SK-N-MC (cell line): ENCODE results near the gene VSIG10L2.

Experiments used
- DNase-seq: peaks from one replicate; pipeline ENCODE4 v3.0.0-alpha.2; 2011; ENCODE audit warnings: low read depth, low spot score
- H3K27ac ChIP-seq: fragments of 200-600 bp; sonication (generic); 2 replicates; pipeline ENCODE4 v1.5.1; 2016; ENCODE audit warnings: mixed run types
- H3K36me3 ChIP-seq: fragments of 200-600 bp; sonication (generic); 2 replicates; pipeline ENCODE4 v1.6.1; 2017; ENCODE audit warnings: antibody characterized with exemption, low read length, mixed read lengths; ENCODE audit not compliant: insufficient read depth
- H3K4me3 ChIP-seq: fragments of 200-600 bp; sonication (generic); 2 replicates; pipeline ENCODE4 v1.5.1; 2016
- H3K9ac ChIP-seq: fragments of 200-600 bp; sonication (generic); 2 replicates; pipeline ENCODE4 v1.8.0; 2017; ENCODE audit warnings: mixed run types, mixed read lengths; ENCODE audit not compliant: insufficient read length
- H3K9me3 ChIP-seq: fragments of 200-600 bp; sonication (generic); 2 replicates; pipeline ENCODE4 v1.6.1; 2017; ENCODE audit warnings: low read depth, mild to moderate bottlenecking, antibody characterized with exemption, low read length, moderate library complexity, mixed read lengths
- EZH2 ChIP-seq: fragments of 200-600 bp; sonication (generic); IDR thresholded peaks from one replicate; pipeline ENCODE4 v1.6.1; 2017; ENCODE audit warnings: antibody characterized with exemption
- FOXP2 ChIP-seq: optimal IDR thresholded peaks from 2 replicates; pipeline ENCODE3; 2011; ENCODE audit warnings: mild to moderate bottlenecking, moderate library complexity; ENCODE audit not compliant: insufficient read depth; ENCODE audit errors: extremely low read length, control extremely low read depth
- POLR2AphosphoS5 ChIP-seq: IDR thresholded peaks from 2 replicates; pipeline ENCODE4 v1.6.1; 2012; ENCODE audit warnings: mild to moderate bottlenecking, low read depth, low read length, borderline replicate concordance

Gene VSIG10L2

GRCh38 chr11:125916683-125917347 lies 29.0 kb upstream of the VSIG10L2 start:
- DNase-seq: no peak
- no peak overlapping the region for H3K4me3 ChIP-seq
- H3K9me3 ChIP-seq: no peaks in the 10 kb centered on the region

DNA sequence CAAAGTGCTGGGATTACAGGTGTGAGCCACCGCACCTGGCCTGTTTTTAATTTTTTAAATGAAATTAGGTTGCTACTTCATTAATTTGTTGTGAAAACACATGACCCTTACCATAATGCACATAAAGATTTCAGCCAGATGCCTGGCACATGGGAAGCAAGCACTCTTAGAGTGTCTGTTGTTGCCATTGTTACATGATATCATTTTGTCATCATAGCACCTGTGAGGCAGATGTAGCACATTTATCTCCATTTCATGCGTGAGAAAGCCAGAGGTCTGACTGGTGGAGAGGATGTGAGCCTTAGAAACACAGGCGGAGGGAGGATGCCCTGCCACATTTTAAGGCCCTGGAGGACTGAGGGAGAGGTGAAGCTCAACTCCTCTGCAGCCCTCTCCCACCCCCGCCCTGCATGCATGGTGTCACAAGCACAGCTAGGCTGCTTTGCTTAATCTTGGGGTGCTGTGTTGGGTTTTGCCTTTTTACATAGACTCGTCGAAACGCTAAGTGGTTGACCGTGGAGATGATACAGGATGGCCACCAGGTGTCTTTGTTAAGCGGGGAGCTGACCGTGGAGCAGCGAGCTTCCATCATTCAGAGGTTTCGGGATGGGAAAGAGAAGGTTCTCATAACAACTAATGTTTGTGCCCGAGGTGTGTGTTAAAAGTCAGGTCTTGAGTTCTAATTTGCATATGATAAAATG lies 27.6 kb upstream of the VSIG10L2 start:
- Histone ChIP-seq H3K4me3 (no peak overlapping the region), H3K9ac (no peak overlapping the region), H3K27ac (no peak overlapping the region), H3K9me3 (no peaks in the 10 kb centered on the region), H3K36me3 (no peaks in the 10 kb centered on the region)
- TF ChIP-seq POLR2AphosphoS5 (no peak), FOXP2 (no peak), EZH2 (no peak)
- no peak for DNase-seq

More at GRCh38 chr11:125916683-125917347, 29.0 kb upstream of the VSIG10L2 start:
- no peak for TF ChIP-seq POLR2AphosphoS5
- no peak for TF ChIP-seq EZH2
- TF ChIP-seq FOXP2: no peak
- H3K9ac ChIP-seq: no peak overlapping the region
- no peak overlapping the region for H3K27ac ChIP-seq
- H3K36me3 ChIP-seq: no peaks in the 10 kb centered on the region

GRCh38 chr11:125921042-125921441 lies 24.8 kb upstream of the VSIG10L2 start:
- H3K9me3 ChIP-seq: no peaks in the 10 kb centered on the region
- TF ChIP-seq POLR2AphosphoS5 (no peak), EZH2 (no peak), FOXP2 (no peak)
- H3K27ac ChIP-seq: no peak overlapping the region
- no peak overlapping the region for H3K4me3 ChIP-seq
- H3K36me3 ChIP-seq: no peaks in the 10 kb centered on the region
- no peak overlapping the region for H3K9ac ChIP-seq
- DNase-seq: no peak

DNA sequence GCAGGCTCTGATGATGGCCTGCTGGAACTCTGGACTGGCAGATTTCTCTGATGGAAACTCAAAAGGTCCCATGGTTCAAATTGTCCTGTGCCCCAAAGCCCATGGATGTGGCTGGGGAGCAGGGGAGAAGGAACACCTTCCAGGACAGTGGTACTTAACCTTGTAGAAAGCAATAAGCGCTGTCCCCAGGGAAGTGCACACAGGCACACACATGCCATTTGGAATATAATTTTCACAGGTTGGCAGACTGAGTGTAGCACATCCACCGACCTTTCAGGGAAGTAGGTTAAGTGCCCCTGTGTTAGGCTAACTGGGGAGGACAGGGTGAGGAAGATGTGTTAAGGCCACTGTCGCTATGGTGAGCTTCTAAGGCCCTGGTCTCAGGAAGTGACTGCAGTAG lies 23.7 kb upstream of the VSIG10L2 start:
- H3K9ac ChIP-seq: no peak overlapping the region
- H3K4me3 ChIP-seq: no peak overlapping the region
- no peaks in the 10 kb centered on the region for H3K9me3 ChIP-seq
- no peak overlapping the region for H3K27ac ChIP-seq
- no peak for DNase-seq
- no peaks in the 10 kb centered on the region for H3K36me3 ChIP-seq
- no peak for TF ChIP-seq FOXP2
- no peak for TF ChIP-seq POLR2AphosphoS5
- TF ChIP-seq EZH2: no peak

DNA sequence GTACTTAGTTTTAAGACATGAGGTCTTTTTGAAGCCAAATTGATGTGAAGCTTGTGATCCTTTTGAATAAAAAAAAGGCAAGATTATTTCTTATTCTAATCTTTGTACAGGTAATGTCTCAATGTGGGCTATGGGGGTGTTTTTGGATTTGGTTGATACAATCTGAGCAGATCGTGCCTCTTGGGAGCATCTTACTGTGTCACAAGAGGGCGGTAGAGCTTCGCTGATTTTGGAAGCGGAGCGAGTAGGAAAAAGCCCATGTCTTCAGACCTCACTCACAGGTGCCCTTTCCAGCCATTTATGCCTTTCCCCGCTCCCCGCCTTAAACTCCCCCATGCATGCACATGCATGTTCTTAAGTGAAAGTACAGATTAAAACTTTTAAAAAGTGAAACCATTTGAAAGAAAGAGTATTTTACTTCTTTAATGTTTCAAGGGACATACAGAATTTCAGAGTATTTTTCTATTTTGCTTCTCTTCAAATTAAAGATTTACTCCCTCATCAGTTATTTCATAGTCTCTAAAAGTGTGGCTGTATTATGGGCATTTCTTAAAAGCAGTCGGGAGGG lies 22.7 kb upstream of the VSIG10L2 start:
- Histone ChIP-seq H3K9me3 (no peaks in the 10 kb centered on the region), H3K27ac (no peak overlapping the region), H3K36me3 (no peaks in the 10 kb centered on the region), H3K9ac (no peak overlapping the region), H3K4me3 (no peak overlapping the region)
- TF ChIP-seq EZH2 (no peak), POLR2AphosphoS5 (no peak), FOXP2 (no peak)
- DNase-seq: no peak

- Histone ChIP-seq H3K9ac (no peak overlapping the region), H3K36me3 (no peaks in the 10 kb centered on the region), H3K27ac (no peak overlapping the region), H3K9me3 (no peaks in the 10 kb centered on the region), H3K4me3 (no peak overlapping the region)
- TF ChIP-seq EZH2 (no peak), POLR2AphosphoS5 (no peak), FOXP2 (no peak)
- DNase-seq: no peak
These were observed 22.2 kb upstream of the VSIG10L2 start for GRCh38 chr11:125923633-125924032.

- no peak for DNase-seq
- TF ChIP-seq FOXP2: no peak
- no peak for TF ChIP-seq POLR2AphosphoS5
- TF ChIP-seq EZH2: no peak
- H3K36me3 ChIP-seq: no peaks in the 10 kb centered on the region
- no peak overlapping the region for H3K27ac ChIP-seq
- no peak overlapping the region for H3K9ac ChIP-seq
- no peaks in the 10 kb centered on the region for H3K9me3 ChIP-seq
- H3K4me3 ChIP-seq: no peak overlapping the region
These were observed 21.3 kb upstream of the VSIG10L2 start for GRCh38 chr11:125924384-125925007.

- no peak overlapping the region for H3K27ac ChIP-seq
- no peak overlapping the region for H3K4me3 ChIP-seq
- H3K9me3 ChIP-seq: no peaks in the 10 kb centered on the region
- TF ChIP-seq FOXP2 (no peak), POLR2AphosphoS5 (no peak)
- no peaks in the 10 kb centered on the region for H3K36me3 ChIP-seq
- H3K9ac ChIP-seq: no peak overlapping the region
- DNase-seq: no peak
These were observed 20.6 kb upstream of the VSIG10L2 start for GRCh38 chr11:125925247-125925740.
